Measurements from ENCODE around the gene LCTL. TPM values are rescaled to one million over a fixed set of nuclear protein-coding genes. Genes with fewer than 3 reads are reported as not detected.

Gene LCTL
- total RNA-seq, 4 donors from 2014 or later, result 3.3 to 12.6 (median 7.4) TPM

DNA sequence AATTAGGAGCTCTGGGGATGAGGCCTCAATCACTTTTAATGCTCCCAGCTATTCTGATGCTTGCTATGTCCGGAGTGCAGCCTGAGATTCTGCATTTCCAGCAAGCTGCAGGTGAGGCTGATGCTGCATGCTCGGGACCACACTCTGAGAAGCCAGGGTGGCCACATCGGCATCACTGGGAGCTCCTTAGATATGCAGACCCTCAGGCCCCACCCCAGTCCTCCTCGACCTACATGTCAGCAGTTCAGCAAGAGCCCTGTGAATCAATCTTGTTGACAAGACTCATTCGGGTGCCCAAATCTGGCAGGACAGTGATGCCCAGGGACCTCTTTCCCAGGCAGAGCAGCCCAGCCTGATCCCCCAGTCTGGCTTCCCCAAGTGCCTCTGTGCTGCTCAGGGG, 44.1 kb upstream of the LCTL start:
- Histone ChIP-seq H3K27me3 (no peaks in the 10 kb centered on the region), H3K4me3 (no peak overlapping the region), H3K9me3 (no peaks in the 10 kb centered on the region), H3K36me3 (no peaks in the 10 kb centered on the region), H3K27ac (no peak overlapping the region), H3K4me1 (peaks cover 0 to 5% (median 0%) of the 10 kb centered on the region in 4 donors)
- WGBS, 2 donors, result 74 to 82% methylated on average over 5 of the region's 5 CpGs
- TF ChIP-seq EP300 (IDR thresholded peaks at IDR 0.05) (no peak), POLR2A (IDR thresholded peaks at IDR 0.05) (no peak), CTCF (IDR thresholded peaks at IDR 0.05) (no peak)
- DNase-seq (ENCODE audit: low spot score in 2 of 2), result no peak

- no peak for DNase-seq (ENCODE audit: low spot score in 2 of 2)
- H3K36me3 ChIP-seq, result no peaks in the 10 kb centered on the region
- WGBS, 2 donors, result 92 to 97% methylated on average over 2 of the region's 2 CpGs
These were observed 43.1 kb upstream of the LCTL start for GRCh38 chr15:66608881-66609280.

GRCh38 chr15:66608159-66608558, 42.4 kb upstream of the LCTL start:
- Histone ChIP-seq H3K27me3 (no peaks in the 10 kb centered on the region), H3K36me3 (no peaks in the 10 kb centered on the region), H3K4me3 (no peak overlapping the region), H3K27ac (no peak overlapping the region), H3K9me3 (no peaks in the 10 kb centered on the region), H3K4me1 (no peaks in the 10 kb centered on the region)
- TF ChIP-seq EP300 (IDR thresholded peaks at IDR 0.05) (no peak), POLR2A (IDR thresholded peaks at IDR 0.05) (no peak)
- no peak for DNase-seq (ENCODE audit: low spot score in 2 of 2)
- 73 to 84% methylated on average over 3 of the region's 3 CpGs for WGBS, 2 donors

More at GRCh38 chr15:66608881-66609280, 43.1 kb upstream of the LCTL start:
- Histone ChIP-seq H3K27ac (no peak overlapping the region), H3K4me1 (peaks cover 0 to 3% (median 0%) of the 10 kb centered on the region in 4 donors), H3K4me3 (no peak overlapping the region), H3K27me3 (no peaks in the 10 kb centered on the region), H3K9me3 (no peaks in the 10 kb centered on the region)
- no peak for TF ChIP-seq POLR2A (IDR thresholded peaks at IDR 0.05)
- TF ChIP-seq CTCF (IDR thresholded peaks at IDR 0.05), result no peak
- no peak for TF ChIP-seq EP300 (IDR thresholded peaks at IDR 0.05)

GRCh38 chr15:66603301-66604179, 37.7 kb upstream of the LCTL start:
- TF ChIP-seq CTCF (IDR thresholded peaks at IDR 0.05) (peak; percentile 65 to 83 (median 79)), POLR2A (IDR thresholded peaks at IDR 0.05) (no peak)
- Histone ChIP-seq H3K9me3 (no peaks in the 10 kb centered on the region), H3K27ac (no peak overlapping the region), H3K27me3 (no peaks in the 10 kb centered on the region), H3K4me1 (no peaks in the 10 kb centered on the region), H3K4me3 (no peak overlapping the region), H3K36me3 (no peaks in the 10 kb centered on the region)
- DNase-seq (ENCODE audit: low spot score in 2 of 2), result peak in 1 of 2 donors; percentile 44
- 40 to 44% methylated on average over 14 of the region's 14 CpGs for WGBS, 2 donors

- H3K27me3 ChIP-seq, result no peaks in the 10 kb centered on the region
- no peak for DNase-seq (ENCODE audit: low spot score in 2 of 2)
- no peak for TF ChIP-seq POLR2A (IDR thresholded peaks at IDR 0.05)
- TF ChIP-seq EP300 (IDR thresholded peaks at IDR 0.05), result no peak
- no peak for TF ChIP-seq CTCF (IDR thresholded peaks at IDR 0.05)
- H3K4me1 ChIP-seq, result no peaks in the 10 kb centered on the region
- H3K36me3 ChIP-seq, result no peaks in the 10 kb centered on the region
- no peak overlapping the region for H3K27ac ChIP-seq
- H3K9me3 ChIP-seq, result no peaks in the 10 kb centered on the region
- H3K4me3 ChIP-seq, result no peak overlapping the region
- 50 to 71% methylated on average over 2 of the region's 2 CpGs for WGBS, 2 donors
These were observed 35.7 kb upstream of the LCTL start for GRCh38 chr15:66601521-66601920.
